ENCODE results near the gene ASIC1. TPM values are rescaled to one million over a fixed set of nuclear protein-coding genes. Genes with fewer than 3 reads are reported as not detected.

The ASIC1 gene
- total and polyA plus RNA-seq, 7 donors = 0.20 to 0.82 (median 0.32) TPM

DNA sequence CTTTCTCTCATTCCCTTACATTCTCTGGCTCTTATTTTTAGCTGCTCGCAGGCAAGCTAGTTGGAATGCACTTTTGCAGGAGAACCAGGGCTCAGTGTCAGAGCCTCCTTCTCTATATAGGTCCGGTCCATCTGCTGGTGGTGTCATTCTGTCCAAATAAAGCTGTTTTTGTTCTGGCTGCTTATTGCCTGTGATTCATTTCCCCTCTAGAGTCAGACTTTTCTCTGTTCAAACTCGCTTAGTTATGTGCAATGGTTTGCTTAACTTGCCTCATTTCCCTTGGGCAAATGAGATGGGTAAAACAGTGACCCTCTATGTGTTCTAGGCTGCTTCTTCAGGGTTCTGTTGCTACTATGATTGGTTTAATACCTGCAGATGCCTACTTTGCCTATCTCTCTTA, 30.6 kb downstream of the ASIC1 start:
- intact Hi-C loops (cut with DNase I) = loop anchor here in 1 of 2 donors (5.0 kb wide), 1 partner anchor 79 kb away; the partner anchor contains the start of gene CERS5

GRCh38 chr12:50088577-50089335, 31.4 kb downstream of the ASIC1 start:
- H3K9me3 ChIP-seq = no peaks in the 10 kb centered on the region
- H3K36me3 ChIP-seq (ENCODE audit: insufficient read depth in 1 of 2, low read depth in 1 of 2) = peaks cover 7 to 73% of the 10 kb centered on the region in 2 donors
- 36 to 41% (median 38%) methylated on average over 3 of the region's 3 CpGs for WGBS, 3 donors
- H3K27ac ChIP-seq = no peak overlapping the region
- TF ChIP-seq CTCF (IDR thresholded peaks at IDR 0.05) = peak; percentile 76
- no peak for DNase-seq
- ATAC-seq = peak; percentile 38 to 61 (median 56)
- no peaks in the 10 kb centered on the region for H3K27me3 ChIP-seq (ENCODE audit: insufficient read depth in 3 of 3, low read length in 2 of 3)
- intact Hi-C loops (cut with DNase I) = loop anchor here in 1 of 2 donors (5.0 kb wide), 1 partner anchor 79 kb away; the partner anchor contains the start of gene CERS5
- no peak overlapping the region for H3K4me3 ChIP-seq
- H3K4me1 ChIP-seq = peaks cover 14% of the 10 kb centered on the region

More for the DNA sequence above, 30.6 kb downstream of the ASIC1 start:
- Histone ChIP-seq H3K36me3 (ENCODE audit: insufficient read depth in 1 of 2, low read depth in 1 of 2) (peaks cover 7 to 65% of the 10 kb centered on the region in 2 donors), H3K9me3 (no peaks in the 10 kb centered on the region), H3K27me3 (ENCODE audit: insufficient read depth in 3 of 3, low read length in 2 of 3) (no peaks in the 10 kb centered on the region), H3K4me1 (peaks cover 14% of the 10 kb centered on the region), H3K27ac (no peak overlapping the region), H3K4me3 (no peak overlapping the region)
- DNase-seq = no peak
- ATAC-seq = no peak
- WGBS, 3 donors = 35 to 64% (median 39%) methylated on average over 3 of the region's 3 CpGs
- no peak for TF ChIP-seq CTCF (IDR thresholded peaks at IDR 0.05)

DNA sequence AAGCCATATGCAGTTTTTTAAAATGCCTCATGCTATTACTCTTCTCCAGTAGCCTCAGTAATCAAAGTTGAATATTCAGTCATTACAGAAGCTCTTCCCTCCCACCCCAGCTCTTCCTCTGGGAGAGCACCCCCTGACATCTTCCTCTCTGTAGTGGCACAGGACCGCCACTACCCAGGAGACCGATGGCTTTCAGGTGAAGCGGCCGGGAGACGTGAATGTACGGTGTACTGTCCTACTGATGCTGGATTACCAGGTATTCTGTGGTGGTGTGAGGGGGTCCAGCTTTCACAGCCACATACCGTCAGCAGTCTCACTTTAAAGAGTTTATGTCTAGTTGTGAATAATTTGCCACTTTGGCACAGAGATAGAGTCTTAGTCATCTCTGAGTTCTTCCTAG, 32.3 kb downstream of the ASIC1 start:
- WGBS, 3 donors = 93 to 96% (median 95%) methylated on average over 7 of the region's 7 CpGs
- intact Hi-C loops (cut with DNase I) = loop anchor here in 1 of 2 donors (5.0 kb wide), 1 partner anchor 78 kb away; the partner anchor contains the start of gene CERS5
- no peak for ATAC-seq

DNA sequence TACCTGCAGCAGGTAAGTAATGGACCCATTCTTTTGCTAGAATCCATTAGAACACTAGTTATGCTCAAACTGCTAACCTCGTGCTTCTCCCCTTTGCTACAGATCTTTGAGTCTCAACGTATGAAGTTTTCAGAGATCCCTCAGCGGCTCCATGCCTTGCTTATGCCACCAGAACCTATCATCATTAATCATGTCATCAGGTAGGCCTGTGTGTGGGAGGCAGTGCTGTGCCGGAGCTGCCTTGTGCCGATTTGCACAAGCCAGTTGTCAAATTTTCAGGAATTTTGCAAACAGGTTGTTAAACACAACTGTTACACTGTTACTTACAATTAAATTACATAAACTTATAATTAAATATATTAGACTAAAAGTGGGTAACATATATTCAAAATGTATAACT, 33.0 kb downstream of the ASIC1 start:
- DNase-seq (no peak), ATAC-seq (no peak)
- intact Hi-C loops (cut with DNase I) = no loop called here
- Histone ChIP-seq H3K27me3 (ENCODE audit: insufficient read depth in 3 of 3, low read length in 2 of 3) (no peaks in the 10 kb centered on the region), H3K36me3 (ENCODE audit: insufficient read depth in 1 of 2, low read depth in 1 of 2) (peaks cover 14 to 89% of the 10 kb centered on the region in 2 donors), H3K4me3 (no peak overlapping the region), H3K27ac (peak overlapping the region; percentile 23), H3K4me1 (peaks cover 11% of the 10 kb centered on the region), H3K9me3 (no peaks in the 10 kb centered on the region)
- no peak for TF ChIP-seq CTCF (IDR thresholded peaks at IDR 0.05)
- 61 to 88% (median 70%) methylated on average over 5 of the region's 5 CpGs for WGBS, 3 donors

More for the DNA sequence above, 32.3 kb downstream of the ASIC1 start:
- H3K27me3 ChIP-seq (ENCODE audit: insufficient read depth in 3 of 3, low read length in 2 of 3) = no peaks in the 10 kb centered on the region
- no peak overlapping the region for H3K4me3 ChIP-seq
- TF ChIP-seq CTCF (IDR thresholded peaks at IDR 0.05) = no peak
- no peaks in the 10 kb centered on the region for H3K9me3 ChIP-seq
- no peak for DNase-seq
- no peak overlapping the region for H3K27ac ChIP-seq
- peaks cover 12 to 83% of the 10 kb centered on the region in 2 donors for H3K36me3 ChIP-seq (ENCODE audit: insufficient read depth in 1 of 2, low read depth in 1 of 2)
- H3K4me1 ChIP-seq = peaks cover 11% of the 10 kb centered on the region
